ENCODE data around the gene CNOT11. TPM values are rescaled to one million over a fixed set of nuclear protein-coding genes. Genes with fewer than 3 reads are reported as not detected.
"Not testable (repeated sequence)": the region's sequence is repeated elsewhere in the genome, so short reads cannot be mapped to it uniquely, and the experiment has no call there.

Gene CNOT11
- total RNA-seq, 1 donor from 2014 or later: 37.4 TPM

DNA sequence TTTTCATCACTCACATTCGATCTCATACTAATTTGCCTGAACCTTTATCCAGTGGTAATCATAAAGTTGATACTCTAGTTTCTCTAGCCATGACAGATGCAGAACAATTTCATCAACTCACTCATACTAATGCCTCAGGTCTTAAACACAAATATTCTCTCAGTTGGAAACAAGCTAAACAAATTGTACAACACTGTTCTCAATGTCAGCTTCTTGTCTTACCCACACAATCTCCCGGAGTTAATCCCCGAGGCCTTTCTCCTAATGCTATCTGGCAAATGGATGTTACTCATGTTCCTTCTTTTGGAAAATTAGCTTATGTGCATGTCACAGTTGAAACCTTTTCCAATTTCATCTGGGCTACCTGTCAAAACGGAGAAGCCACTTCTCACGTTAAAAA is 11.5 kb upstream of the CNOT11 start:
- no peak for DNase-seq
- no peak for ATAC-seq
- intact Hi-C loops (cut with micrococcal nuclease): no loop called here

DNA sequence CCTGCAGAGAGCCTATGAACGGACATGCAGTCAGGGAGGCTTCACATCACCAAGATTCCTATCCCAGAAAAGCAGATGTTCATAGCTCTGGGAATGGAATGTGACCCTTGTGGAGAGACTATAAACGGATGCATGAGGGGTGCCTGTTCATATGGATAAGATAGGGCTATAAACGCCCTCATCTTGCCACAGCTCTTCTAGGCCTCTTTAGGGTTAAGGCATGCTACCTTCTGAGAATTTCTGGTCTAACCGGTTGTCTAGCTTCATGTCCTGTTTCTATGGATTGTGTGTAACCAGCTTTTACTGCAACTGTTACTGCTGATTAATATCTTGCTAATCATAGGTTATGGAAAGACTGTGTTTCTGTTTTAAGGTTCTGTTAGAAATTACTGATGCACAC is 8.3 kb upstream of the CNOT11 start:
- ATAC-seq; intact Hi-C loops (cut with micrococcal nuclease); DNase-seq: not testable (repeated sequence)

DNA sequence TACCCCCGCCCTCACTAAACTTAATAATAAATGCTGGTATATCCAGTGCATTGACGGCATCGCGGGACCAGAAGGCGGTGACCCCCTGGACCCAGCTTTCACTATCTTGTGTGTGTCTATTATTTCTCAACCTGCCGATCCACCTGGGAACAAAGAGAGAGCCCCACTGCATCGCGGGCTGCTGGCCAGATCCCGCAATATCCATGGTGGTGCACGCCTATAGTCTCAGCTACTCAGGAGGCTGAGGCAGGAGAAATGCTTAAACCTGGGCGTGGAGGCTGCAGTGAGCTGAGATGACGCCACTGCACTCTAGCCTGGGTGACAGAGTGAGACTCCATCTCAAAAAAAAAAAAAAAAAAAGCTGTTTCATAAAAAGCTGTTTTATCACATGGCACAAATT is 7.8 kb upstream of the CNOT11 start:
- DNase-seq; intact Hi-C loops (cut with micrococcal nuclease); ATAC-seq: not testable (repeated sequence)

DNA sequence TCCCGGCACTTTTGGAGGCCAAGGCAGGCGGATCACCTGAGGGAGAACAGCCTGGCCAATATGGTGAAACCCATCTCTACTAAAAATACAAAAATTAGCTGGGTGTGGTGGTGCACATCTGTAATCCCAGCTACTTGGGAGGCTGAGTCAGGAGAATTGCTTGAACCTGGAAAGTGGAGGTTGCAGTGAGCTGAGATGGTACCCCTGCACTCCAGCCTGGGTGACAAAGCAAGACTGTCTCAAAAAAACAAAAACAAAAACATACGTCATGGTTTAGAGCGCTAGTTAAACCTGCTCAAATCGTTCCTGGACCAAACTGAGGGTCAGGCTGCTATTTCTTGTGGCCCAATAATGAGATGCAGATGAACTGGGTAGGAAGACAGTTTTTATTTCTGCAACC is 7.2 kb upstream of the CNOT11 start:
- intact Hi-C loops (cut with micrococcal nuclease); DNase-seq; ATAC-seq: not testable (repeated sequence)

DNA sequence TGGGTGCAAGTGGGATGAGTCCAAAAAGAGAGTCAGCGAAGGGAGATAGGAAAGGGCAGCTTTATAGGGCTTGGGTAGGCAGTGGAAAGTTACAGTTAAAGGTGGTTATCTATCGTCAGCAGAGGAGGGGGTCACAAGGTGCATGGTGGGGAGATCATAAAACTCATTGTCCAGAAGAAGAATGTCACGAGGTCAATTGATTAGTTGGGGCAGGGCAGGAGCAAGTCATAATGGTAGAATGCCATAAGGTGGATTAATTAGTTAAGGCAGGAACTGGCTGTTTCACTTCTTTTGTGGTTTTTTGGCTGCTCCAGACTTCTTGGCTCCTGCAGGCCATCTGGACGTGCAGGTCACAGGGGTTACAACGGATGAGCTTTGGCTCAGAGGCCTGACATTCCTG is 3.9 kb upstream of the CNOT11 start:
- DNase-seq; ATAC-seq; intact Hi-C loops (cut with micrococcal nuclease): not testable (repeated sequence)

DNA sequence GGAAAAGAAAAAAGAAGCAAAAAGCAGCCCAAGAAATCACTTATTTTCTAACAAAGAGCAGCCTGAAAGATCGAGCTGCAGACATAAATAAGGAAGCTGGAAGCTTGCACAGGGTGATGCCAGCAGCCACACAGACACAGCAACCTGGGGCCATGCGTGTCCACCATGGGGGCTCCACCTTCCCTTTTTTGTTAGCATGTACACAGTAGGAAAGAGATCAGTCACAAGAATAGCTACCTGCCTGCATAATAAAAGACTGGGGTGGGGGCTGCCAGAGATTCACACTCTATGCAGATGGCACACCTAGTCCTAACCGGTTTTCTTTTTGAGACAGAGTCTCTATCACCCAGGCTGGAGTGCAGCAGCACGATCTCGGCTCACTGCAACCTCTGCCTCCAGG is 2.9 kb upstream of the CNOT11 start:
- ATAC-seq: no peak
- intact Hi-C loops (cut with micrococcal nuclease): no loop called here
- no peak for DNase-seq

DNA sequence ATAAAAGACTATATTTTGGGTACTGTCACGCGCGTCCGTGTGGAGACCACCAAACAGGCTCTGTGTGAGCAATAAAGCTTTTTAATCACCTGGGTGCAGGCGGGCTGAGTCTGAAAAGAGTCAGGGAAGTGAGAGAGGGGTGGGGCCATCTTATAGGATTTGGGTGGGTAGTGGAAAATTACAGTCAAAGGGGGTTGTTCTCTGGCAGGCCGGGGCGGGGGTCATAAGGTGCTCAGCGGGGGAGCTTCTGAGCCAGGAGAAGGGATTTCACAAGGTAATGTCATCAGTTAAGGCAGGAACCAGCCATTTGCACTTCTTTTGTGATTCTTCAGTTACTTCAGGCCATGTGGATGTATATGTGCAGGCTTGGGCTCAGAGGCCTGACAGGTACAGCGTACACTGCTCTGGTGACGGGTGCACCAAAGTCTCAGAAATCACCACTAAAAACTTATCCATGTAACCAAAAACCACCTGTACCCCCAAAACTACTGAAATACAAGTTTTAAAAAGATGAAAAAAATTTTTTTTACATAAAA is 1.4 kb upstream of the CNOT11 start:
- DNase-seq; ATAC-seq; intact Hi-C loops (cut with micrococcal nuclease): not testable (repeated sequence)

DNA sequence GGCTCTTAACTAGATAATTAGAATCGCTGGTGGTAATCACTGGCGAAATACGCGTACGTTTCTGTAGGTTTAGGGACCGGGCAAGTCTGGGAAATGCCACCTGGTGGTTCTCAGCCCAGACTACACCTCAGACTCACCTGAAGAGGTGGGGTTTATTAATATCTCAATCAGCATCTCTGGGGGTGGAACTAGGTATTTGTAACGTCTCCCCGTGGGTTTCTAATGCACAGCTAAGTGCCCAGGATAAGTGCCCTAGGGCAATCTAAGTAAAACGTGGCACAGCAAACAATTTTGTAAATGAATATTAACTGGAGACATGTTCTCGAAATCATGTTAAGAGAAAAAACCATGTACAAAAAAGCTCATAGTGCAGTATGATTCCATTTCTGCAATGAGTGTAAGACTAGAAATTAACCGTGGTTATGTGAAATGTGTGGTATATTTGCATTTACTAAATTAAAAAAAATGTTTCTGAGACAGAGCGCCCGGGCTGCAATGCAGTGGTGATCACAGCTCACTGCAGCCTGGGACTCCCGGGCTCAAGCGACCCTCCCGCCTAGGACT is 760 bp upstream of the CNOT11 start:
- ATAC-seq (peak; percentile 62), DNase-seq (no peak)
- intact Hi-C loops (cut with micrococcal nuclease): no loop called here

DNA sequence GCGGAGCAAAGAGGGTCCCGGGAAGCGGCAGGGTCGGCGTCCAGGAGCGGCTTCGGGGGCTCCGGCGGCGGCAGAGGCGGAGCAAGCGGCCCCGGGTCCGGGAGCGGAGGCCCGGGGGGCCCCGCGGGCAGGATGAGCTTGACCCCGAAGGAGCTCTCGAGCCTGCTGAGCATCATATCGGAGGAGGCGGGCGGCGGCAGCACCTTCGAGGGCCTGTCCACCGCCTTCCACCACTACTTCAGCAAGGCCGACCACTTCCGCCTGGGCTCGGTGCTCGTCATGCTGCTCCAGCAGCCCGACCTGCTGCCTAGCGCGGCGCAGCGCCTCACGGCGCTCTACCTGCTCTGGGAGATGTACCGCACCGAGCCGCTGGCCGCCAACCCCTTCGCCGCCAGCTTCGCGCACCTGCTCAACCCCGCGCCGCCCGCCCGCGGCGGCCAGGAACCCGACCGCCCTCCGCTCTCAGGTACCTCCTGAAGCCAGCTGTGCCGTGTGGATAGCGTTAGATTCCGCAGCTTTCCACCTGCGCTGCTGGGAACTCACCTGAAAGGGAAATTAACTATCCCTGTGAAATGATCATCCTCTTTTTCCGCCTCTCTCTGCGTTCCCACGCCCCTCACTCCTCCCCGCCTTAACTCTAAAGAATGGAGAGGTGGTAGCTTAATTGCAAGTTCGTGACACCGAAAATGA is 472 bp downstream of the CNOT11 start:
- peak; percentile 73 for DNase-seq
- intact Hi-C loops (cut with micrococcal nuclease): no loop called here
- peak; percentile 68 for ATAC-seq

DNA sequence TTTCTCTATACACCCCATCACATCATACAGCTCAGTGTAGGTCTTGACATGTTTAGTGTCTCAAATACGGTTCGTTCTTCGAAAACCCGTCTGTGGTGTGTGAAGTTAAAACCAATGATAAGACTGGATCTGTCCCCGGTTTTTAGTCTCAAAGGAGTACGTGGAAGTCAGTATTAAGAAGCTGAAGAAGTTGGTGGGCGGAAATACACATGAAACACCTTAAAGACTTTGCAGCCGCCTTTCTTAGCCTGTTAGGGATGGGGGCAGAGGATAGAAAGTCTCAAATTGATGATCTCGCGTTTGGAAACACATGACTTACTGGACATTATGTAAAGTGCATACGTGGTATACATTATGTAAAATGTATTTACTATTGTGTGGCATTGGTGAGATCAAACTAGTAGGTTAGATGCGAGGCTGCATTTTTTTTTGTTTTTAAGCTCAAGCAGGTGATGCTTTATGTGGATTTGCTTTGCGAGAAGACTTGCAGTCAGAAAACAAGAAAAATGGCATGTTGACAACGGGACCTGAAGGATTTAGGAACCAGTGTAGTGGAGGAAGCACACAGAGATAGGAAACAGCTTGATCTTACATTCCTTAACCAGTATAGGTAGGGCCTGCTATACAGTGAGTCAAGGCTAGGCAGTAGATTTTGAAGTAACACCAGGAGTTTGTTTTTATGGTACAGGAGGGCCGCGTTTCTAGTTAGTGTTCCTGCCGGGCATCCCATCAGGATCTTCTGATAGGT is 1.2 kb downstream of the CNOT11 start:
- ATAC-seq (no peak), DNase-seq (no peak)
- intact Hi-C loops (cut with micrococcal nuclease): no loop called here

DNA sequence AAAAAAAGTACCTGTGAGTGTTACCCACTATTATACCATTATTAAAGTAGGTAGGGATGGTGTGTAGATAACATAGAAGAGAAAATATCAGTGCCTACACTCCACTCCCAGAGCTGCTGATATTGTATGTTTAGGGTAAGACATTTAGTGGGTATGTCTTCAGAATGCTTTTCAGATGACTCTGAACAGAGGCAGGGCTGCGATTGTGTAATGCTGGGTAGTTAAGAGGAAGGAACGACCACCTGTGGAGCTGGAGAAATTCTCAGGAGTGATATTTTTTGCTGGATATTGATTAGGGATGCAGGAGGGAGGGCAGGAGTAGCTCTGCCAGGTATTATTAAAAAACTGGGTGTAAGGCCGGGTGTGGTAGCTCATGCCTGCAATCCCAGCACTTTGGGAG is 2.8 kb downstream of the CNOT11 start:
- DNase-seq: no peak
- no peak for ATAC-seq
- intact Hi-C loops (cut with micrococcal nuclease): no loop called here

DNA sequence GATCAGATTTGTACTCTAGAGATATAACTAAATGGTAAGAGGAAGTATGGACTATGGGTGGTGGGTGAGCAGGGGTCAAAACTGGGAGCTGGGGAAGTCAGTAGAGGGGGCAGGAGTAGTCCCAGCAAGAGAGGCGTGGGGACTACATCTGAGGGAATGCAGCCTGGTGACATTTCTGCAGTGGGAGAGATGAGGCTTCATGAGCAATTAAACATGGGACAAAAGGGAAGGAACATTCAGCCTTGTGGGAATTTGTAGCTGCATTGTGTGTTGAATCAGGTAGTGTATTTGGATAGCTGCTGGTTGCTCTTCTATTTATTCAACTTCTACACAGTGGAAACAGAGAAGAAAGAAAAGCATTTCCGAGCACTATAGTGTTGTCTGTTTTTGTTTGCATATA is 3.6 kb downstream of the CNOT11 start:
- no peak for ATAC-seq
- DNase-seq: no peak
- intact Hi-C loops (cut with micrococcal nuclease): no loop called here

DNA sequence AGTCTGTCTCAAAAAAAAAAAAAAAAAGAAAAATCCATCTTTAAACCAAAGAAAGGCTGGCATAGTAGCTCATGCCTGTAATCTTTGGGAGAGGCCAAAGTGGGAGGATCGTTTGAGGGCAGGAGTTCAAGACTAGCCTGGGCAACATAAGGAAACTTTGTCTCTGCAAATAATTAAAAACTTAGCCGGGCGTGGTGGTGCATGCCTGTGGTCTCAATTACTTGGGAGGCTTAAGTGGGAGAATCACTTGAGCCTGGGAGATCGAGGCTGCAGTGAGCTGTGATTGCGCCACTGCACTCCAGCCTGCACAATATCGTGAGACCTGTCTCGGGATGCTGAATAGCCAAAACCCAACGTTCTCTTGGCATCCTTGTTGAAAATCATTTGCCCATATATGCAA is 6.1 kb downstream of the CNOT11 start:
- DNase-seq (no peak), ATAC-seq (no peak)
- intact Hi-C loops (cut with micrococcal nuclease): no loop called here

DNA sequence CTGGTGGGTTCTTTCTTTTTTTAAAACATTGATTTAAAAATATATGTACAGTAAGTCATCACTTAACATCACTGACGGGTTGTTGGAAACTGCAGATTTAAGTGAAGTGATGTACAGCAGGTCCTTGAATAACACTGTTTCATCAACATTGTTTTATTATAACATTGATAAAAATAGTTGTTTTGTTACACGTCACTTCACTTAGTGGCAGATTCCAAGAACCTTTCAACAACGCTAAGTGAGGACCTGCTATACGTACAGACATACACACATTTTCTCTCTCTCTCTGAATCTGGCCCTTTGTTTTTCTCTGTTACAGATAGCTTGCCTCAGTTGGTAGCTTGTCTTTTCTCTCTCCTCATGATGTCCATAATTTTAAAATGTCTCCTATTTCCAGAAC is 9.5 kb downstream of the CNOT11 start:
- peak; percentile 57 for ATAC-seq
- DNase-seq: no peak
- intact Hi-C loops (cut with micrococcal nuclease): no loop called here

DNA sequence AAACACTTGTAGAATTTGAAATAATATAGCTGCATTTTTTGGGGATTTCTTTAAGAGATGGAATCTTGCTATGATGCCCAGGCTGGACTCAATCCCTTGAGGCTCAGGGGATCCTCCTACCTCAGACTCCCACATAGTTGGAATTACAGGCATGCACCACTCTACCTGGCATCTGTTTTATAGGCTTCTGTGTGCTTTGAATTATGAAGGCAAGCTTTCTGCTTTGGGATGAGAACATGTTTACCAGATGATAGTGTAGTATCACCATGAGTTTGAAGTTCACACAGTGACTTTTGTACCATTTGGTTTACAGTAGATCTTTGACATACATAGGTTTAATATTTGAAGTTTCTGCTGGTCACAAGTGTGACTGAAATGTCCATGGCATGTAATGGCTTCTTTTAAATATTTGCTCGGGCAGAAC is 10.7 kb downstream of the CNOT11 start:
- ATAC-seq (no peak), DNase-seq (no peak)
- intact Hi-C loops (cut with micrococcal nuclease): no loop called here

DNA sequence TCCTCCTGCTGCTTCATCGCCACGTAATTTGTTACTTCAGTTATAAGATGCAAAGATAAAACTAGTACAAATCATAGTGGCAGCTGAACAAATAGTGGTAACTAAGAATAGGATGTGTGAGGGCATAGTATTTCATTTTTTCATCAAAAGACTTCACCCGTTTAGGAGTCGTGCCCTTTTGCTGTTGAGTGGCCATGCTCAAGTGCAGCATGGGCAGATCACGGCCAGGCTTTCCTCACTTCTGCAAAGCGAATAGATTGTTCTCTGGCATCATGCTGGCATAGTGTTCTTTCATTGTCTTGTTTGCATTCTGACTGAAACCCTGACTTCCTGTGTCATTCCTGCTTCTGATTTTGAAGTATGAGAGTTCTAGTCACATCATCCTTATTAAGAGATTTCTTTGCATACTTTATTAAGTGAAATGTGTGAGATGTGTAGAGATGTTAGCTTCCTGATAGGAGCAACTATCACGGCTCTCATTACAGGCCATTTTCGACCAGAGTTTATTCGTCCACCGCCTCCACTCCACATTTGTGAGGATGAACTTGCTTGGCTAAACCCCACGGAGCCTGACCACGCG is 11.8 kb downstream of the CNOT11 start:
- DNase-seq (no peak), ATAC-seq (peak; percentile 49)
- intact Hi-C loops (cut with micrococcal nuclease): no loop called here

DNA sequence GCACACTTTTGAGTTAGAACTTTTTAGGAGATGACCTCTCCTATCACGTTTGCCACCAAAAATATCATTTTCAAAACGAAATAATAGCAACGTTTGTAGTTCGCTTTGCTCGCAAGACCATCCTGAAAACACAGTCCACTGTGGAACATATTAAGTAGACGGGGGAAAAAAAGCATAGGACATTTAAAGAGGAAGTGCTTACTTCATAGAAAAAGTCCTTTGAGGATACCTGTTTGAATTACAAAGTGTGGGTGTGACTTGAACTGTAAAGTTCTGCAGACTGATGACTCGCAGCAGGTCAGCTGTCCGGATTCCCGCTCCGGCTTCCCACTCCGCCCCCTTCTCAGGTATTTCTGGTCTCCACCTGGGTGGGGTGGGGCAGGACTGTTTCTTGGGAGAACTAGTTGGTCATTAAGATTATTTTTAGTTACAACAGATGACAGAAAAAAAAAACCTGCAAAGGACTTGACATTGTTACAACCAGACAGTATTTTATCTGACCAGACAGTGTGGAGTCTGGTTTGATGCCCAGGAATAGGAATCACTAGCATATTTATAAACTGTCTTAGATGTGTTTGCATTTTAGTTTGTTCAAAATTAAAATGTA is 13.3 kb downstream of the CNOT11 start:
- ATAC-seq (peak; percentile 63), DNase-seq (no peak)
- intact Hi-C loops (cut with micrococcal nuclease): no loop called here

DNA sequence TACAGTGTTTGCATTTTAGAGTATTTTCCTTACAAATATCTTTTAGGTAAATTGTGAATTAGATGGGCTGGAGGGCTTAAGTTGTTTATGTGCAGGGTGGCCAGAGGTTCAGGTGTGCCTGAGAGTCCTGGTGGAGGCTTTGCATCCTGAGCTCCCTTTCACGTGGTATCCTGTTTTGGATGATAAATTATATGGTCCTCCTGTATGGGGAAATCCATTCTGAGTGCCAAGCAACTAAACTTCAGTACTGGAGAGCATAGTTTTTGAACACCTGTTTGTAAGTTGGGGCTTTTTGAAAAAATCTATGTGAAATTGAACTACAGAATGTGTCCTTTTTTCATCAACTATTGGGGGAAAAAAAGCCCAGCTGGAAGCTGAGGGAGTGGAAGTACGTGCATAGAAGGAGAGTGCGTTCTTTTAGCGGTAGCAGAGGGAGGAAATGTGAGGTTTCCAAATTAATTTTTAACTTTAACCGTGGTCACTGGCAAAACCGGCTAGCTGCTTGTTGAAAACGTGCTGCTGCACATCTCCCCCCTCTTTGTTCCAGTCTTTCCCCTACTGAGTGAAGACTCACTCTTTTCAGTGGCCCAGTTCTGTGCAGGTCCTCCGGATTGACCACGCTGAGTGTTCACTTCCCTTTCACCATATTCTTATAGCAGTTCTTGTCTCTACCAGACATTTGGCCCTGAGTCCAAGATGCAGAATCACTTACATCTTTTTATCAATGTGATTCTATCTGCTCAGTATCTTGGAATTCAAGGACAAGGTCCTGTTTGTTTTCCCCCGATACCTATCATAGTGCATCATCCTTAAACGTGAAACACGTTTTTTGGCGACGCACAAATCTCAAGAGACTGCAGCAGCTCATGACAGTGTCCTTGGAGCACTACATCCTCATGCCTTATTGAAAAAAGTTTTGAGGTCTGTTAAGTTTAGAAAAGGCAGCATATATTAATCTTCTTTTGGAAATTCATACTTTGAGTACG is 15.3 kb downstream of the CNOT11 start:
- DNase-seq (no peak), ATAC-seq (no peak)
- intact Hi-C loops (cut with micrococcal nuclease): no loop called here
